Measurements from ENCODE around the gene PLAC9.

The PLAC9 gene

DNA sequence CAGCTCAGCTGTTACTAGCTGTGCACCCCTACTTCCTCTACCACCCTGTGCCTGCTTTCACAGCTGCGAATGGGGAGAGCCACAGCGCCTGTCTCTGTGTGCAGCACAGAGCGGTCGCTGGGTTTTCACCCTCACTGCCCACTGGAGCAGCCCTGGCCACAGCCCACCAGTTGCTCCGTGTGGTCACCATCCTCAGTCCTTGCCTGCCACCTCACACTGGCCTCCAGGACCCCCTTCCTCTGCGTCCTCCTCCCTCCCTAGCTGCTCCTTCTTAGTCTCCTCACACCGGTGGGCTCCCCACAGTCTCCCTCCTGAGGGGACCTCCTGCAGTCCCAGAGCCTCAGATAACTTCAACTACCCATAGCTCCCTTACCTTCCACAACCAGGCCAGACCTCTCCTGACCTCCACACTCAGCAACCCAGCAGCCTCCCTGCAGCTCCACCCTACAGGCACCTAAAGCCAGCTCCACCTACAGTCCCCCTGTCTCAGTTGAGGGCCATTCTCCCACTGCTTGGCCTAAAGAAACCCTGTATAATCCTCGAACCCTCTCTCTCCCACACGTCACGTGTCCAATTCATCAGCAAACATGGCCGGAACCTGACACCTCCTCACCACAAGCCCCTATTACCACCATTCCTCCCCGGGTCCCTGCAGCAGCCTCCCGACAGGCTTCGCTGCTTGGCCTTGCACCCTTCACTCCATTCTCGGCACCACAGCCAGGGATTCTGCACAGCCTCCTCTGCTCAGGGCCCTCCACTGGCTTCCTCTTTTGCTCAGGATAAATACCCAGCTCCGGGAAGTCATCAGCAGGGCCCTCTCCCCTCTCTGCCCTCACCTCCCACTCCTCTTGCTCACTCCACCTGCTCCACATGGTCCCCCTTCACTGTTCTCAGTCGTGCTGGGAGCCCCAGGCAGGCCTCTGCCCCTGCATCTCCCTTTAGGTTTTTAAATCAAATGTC, 28.1 kb downstream of the PLAC9 start:
- DNase-seq (ENCODE audit: low read depth in 3 of 3) = no peak

DNA sequence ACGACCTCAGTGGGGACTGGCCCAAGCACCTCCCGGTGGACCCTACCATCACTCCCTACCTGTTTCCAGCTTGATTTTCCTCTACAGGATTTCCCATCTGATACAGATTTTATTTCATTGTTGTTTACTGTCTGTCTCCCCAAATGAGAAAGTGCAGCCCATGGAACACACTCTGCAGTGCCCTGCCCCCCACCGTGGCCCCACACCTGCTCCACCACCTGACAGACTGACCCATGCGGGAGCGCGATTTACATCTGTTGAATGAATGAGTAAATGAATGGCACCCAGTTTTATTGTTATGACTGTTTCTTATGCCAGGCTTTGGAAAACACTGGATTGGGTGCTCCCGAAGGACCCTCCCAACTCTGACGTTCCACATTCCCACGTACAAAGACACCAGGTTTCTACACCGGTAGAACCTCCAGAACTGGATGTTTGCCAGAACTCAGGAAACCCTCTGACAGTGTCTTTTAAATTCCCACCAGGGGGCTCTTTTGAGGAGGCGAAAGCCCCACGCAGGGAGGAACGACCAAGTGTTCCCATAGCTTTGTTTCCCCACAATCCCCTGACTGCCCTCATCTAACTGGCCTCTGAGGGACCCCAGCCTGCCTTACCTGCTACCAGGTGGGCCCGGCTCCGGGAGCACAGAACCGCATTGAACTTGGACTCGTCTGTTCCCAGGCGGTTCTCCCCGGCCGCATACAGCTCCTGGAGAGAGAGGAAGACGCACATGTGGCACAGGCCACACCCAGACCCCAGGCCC, 29.0 kb downstream of the PLAC9 start:
- DNase-seq (ENCODE audit: low read depth in 3 of 3) = no peak

DNA sequence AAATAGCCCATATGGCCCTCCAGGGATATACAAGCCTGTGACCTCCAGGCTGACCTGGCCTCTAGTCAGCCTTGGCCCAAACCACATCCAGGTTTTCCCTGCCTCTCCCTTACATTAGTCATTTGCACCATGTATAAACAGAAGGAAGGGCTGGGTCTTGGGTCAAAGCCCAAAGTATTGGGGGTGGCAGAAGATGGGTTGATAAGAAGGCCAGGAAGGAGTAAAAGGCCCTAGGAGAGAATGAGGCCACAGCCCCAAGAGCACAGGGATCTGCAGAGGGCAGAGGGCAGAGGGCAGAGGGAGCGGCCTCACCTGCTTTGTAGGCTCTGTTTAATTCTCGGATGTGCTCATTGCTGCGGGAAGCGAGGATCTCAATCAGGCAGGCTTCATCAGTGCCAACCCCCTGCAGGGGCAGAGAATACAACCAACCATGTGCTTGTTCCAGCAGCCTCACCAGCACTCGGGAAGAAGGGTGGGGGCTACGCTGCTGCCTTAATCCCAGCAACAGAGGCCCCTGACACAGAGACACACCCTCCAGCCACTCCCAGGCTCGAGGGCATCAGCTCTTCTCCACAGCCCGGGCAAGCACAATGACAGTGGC, 31.3 kb downstream of the PLAC9 start:
- no peak for DNase-seq (ENCODE audit: low read depth in 3 of 3)

DNA sequence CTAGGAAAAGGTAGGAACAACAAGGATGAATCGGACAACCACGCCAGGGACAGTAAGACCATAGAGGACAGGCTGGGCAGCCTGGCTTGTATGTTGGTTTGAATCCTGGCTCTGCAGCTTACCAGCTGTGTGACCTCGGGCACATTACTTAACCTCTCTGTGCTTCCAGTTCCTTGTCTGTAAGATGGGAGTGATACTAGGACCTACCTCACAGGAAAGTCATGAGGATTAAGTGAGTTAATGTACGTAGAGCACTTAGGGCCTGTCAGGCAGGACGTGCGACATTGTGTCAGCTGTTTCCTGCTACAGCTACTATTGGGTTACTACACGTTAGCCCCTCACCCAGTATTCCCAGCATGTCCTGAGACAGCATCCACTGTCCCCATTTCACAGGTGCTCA, 32.1 kb downstream of the PLAC9 start:
- DNase-seq (ENCODE audit: low read depth in 3 of 3) = no peak

DNA sequence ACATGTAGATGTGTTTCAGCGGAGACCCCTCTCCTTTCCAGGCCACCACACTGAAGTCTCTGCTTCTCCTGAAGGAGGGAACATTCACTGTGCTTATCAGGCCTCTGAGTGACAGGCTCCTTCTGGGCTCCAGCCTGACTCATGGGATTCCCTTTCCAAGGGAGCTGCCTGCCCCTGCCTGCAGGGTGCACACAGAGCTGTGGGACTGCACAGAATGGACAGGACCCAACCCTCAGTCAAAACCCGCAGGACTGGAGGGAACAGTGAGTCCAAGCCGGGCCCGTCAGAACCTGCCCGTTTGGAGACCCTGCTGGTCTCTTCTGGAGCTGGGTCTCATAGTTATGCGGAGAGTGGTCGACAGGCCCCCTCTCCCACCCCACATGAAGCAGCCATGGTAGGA, 32.6 kb downstream of the PLAC9 start:
- no peak for DNase-seq (ENCODE audit: low read depth in 3 of 3)

DNA sequence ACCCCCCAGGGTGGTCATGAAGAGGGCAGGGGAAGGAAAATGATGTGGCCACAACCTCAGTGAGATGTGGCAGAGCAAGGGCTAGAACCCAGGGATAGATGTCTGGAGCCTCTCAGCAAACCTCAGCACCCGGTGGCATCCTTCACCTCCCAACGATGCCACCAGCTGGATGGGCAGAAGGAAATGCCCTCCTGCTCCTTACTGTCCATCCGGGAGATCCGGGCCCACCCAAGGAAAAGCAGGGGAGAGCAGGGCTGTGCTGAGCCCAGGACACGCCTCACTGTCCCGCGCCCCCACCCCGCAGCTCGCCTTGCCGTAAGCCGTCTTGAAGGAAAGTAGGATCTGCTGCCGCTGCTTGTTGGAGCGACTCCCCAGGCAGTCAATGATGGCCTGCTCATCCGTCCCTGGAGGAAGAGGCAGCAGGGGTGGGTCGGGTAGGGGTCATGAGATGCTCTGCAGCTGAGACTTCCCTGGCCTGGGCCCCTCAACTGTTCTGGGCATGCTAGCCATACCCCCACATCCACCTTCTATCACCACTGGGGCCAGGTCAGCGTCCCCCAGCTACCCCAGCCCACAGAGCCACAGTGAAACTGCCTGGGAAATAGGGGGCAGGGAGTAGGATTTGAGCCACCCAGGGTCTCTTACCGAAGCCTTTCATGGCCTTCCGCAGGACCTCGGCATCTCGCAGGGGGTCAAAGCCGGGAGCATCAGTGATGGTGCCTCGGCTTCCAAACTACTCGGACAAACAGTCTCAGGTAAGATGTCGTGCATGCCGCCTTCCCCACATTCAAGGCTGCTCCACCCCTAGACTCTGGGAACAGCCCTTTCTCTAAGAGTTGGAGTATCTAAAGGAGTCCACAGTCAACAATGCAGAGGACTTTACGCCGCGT, 34.3 kb downstream of the PLAC9 start:
- DNase-seq (ENCODE audit: low read depth in 3 of 3) = no peak

DNA sequence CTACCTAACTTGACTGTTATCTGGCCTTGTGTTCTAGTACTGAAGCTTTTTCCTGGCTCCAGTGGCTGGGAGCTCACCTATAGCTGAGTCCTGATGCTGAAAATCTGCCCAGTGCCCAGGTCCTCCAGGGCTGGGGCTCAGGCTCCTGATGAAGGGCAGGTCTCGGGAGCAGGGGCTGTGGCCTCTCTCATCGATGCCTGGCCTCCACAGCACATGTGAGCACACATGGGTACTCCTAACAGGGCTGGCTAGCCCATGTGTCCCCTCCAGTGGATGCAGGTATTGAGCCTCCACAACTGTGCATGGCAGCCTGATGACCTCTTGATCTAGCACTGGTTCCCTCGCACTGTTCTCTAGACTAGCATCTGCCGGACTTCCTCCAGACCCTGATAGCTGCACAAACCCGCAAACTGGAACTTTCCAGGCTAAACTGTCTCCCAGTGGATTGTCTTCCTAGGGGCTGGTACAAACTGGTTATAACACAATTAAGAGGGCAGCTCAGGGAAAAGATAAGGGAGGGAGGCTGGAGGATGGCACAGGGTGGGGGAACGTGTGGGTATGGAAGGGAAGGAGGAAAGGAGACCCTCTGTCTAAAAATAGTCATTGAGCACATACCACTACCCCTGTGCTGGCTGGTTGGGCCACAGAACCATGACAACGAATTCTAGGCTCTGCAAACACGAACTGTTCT, 35.1 kb downstream of the PLAC9 start:
- DNase-seq (ENCODE audit: low read depth in 3 of 3) = no peak

DNA sequence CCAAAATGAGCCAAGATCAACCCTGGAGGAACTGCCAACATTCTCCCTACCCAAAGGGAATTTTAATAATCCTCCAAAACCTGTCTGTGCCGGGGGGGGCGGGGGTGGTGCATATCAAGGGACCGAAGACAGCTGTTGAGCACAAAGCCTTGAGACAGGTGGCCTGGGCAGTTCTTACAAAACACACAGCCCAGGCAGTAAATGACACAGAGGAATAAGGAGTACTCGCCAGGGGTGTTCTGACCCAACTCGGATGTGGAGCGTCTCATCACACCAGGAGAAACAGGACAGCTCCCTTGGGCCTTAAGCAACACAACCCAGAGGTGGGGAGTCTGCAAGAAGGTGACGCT, 35.6 kb downstream of the PLAC9 start:
- no peak for DNase-seq (ENCODE audit: low read depth in 3 of 3)

DNA sequence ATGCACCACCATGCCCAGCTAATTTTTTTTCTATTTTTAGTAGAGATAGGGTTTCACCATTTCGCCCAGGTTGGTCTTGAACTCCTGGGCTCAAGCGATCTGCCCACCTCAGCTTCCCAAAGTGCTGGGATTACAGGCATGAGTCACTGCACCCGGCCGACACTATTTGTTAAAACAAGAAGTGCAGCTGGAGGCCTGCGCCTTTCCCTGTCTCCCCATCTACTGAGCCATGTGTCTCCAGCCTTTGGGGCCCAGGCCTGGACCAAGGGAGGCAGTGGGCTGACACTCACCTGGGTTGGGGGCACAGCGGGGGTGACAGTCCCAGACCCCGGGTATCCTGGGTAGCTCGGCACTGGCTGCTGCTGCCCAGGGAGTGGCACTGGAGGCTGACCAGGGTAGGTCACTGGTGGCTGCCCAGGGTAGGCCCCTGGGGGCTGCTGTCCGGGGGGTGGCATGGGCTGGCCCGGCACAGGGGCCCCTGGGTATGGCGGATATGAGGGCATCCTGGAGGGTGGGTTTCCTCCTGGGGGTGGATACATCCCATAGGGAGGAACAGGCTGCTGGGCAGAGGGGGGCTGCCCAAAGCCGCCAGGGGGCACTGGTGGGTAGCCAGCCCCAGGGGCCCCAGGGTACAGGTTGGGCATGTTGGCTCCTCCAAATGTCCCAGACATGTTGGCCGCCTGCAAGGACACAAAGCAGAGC, 36.3 kb downstream of the PLAC9 start:
- no peak for DNase-seq (ENCODE audit: low read depth in 3 of 3)

DNA sequence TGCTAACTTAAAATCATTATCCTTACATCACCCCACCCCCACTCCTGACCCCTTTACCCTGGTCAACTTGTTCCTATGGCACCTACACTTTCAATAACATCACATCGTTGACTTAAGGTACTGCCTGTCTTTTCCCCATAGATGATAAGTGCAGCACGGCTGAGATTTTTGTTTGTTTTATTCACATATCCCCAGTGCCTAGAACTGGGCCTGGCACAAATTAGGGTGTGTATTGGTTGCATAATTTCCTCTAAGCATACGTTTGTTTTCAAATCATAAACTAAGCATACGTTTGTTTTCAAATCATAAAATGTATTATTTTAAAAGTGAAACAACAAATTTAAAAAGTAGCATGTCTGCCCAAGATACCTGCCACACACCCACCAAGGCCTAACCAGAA, 37.5 kb downstream of the PLAC9 start:
- no peak for DNase-seq (ENCODE audit: low read depth in 3 of 3)

DNA sequence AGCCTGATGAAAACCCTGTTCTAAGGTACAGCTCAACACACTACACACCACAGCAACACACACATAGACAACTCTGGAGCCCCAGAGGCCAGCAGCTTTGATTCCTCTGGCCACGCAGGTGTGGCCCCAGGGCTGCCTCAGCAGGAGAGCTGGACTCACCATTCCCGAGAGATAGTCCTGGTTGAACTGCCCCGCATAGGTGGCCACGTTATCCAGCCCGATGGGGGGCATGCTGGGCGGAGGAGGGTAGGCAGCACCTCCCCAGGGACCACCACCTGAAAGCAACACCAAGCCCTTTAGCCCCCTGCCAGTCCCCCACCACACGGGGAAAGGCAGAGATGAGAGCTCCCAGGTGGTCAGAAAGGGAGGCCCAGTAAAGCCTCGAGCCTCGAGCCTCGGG, 38.1 kb downstream of the PLAC9 start:
- DNase-seq (ENCODE audit: low read depth in 3 of 3) = no peak

DNA sequence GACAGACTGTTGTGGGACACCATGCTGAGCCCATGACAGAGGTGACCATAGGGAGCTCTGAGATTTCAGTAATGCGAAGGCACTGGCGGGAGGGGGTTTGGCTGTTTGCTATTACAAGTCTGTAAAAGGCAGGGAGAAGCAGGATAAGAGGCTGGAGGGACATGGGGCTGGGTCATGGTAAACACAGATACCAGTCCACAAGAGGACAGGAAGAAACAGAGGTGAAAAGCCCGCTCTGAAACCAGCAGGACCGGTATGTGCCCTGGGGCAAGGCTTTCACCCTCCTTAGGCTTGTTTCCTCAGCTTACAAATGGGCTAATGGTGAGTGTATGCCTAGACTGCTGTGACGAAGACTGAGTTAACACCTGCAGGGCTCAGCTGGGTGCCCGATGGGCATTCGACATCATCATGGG, 38.7 kb downstream of the PLAC9 start:
- DNase-seq (ENCODE audit: low read depth in 3 of 3) = no peak

DNA sequence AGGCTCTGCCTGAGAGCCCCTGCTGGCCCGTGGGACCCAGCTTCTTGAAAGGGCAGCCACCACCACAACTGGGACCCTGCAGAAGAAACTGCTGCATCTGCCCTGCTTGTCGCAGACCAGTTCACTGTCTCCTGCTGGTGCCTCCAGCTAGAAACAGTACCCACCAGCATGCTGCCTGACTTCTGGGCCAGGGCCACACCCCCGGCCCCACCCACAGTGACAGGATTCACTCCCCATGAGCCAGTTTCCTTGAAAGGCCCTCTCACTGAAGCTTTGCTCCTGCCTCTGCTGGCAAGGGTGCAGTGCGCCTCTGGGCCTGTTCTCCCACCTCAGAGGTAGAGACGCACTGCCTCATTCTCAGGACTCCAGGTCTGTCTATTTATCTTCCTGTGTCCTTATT, 40.4 kb downstream of the PLAC9 start:
- no peak for DNase-seq (ENCODE audit: low read depth in 3 of 3)

DNA sequence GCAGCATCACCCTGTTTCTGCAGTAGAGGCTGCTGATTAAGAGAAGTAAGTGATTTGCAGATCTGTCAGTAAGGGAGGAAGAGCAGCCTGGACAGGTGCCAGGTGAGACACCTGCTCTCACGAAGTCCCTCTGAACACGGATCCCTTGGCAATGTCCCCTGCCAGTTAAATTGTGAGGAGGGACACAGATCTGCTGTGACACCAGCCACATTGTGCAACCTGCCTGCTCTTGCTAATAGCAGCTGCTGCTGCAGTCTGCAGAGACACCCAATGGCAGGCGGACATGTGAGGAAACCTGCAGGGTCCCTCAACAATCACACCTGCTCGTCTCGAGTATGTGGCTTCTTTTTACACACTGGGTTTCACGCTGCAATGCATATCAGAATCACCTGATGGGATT, 40.9 kb downstream of the PLAC9 start:
- DNase-seq (ENCODE audit: low read depth in 3 of 3) = no peak

DNA sequence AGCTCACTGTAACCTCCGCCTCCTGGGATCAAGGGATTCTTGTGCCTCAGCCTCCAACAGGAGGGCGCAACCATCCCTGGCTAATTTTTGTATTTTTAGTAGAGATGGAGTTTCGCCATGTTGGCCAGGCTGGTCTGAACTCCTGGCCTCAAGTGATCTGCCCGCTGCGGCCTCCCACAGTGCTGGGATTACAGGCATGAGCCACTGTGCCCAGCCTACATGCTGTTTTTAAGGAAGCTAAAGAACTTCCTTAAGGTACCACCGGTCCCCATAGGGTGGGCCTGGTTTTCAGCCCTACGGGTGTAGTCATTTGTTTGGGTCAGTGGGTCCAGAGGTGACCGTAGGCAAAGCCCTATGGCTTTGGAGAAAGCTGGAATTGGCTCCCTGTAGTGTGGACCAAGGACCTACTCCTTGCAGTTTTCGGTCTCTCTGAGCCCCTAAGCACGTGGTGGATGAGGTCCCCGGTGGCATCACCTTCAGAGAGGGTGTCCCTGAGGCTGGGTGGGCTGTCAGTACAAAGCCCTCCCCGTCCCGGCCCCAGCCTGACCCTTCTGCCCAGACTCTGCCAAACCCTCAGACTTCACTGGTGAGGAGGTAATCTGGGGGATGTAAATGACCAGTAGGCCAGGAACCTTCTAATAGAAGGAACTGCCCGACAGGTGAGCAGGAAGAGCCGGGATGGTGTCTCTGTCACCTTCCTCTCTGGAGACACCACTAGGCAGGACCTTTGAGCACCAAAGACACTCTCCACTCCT, 42.3 kb downstream of the PLAC9 start:
- DNase-seq (ENCODE audit: low read depth in 3 of 3) = no peak

DNA sequence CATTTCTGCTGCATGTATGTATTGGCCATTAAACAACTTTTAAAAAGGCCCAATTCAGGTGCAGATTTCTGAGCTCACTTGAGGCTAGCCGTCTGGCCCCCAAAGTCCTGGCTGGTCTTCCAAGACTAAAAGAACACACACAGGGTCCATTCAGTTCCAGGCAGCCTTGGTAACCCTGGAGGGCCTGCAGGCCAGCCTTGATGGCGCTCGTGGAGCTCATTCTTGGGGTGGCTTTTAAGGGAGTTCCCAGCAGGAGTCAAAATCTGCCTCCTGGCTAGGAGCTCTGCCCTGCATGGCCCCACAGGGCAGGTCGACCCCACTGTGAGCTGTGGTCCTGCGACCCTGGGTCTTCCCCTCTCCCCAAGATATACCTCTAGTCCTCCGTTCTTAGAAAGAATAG, 44.0 kb downstream of the PLAC9 start:
- no peak for DNase-seq (ENCODE audit: low read depth in 3 of 3)

DNA sequence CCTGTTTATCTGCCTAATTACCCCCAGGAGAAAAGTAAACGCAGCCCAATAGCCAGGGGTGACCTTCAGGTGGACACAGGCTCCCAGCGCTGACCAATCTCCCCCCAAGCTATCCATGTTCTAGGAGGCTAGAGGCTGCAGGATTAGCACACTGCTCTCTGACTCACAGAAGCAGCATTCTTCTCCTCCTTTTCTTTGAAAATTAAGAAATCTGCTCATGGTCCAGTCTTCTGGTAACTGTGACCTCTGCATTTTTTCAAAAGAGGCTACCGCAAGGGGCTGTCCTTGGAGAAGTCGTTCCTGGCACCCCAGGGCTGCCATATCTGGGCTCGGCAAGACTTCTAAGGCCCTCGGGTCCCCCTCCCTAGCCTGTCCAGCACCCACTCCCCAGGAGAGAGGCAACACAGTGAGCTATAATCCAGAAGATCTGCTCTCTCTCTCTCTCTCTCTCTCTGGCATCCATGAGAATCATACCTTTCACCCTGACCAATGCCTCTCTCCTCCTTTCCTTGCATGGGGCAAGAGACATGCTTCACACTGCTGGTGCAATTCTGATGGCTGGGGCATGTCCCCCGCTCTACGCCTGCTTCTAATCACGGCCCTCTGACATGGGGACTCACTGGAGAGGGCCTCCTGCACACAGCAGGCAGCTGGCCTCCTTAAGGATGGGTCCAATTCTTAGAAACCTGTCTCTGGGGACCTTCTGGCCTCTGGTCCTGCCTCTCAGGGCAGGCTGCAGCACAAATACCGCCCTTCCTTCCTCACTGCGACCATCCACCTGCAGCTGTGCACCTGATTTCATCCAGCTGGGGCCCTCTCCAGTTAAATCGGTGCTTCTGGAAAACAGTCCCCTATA, 45.5 kb downstream of the PLAC9 start:
- no peak for DNase-seq (ENCODE audit: low read depth in 3 of 3)

DNA sequence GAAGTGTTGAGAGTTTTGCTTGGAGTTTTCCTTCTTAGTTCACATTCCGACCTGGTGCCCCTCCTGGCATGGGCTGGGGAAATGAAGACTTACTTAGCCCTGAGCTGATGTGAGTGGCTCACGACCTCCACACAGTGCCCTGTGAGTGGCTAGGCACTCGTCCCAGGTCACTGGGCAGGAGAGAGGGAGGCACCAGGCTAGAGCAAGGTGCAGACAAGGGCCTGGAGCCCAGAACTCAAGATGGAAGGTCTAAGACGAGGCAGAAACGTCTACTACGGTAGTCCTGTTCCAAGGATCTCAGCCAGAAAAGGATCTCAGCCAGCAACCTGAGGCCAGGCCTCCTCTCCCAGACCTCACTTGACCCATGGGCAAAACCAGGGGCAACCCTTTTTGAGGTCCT, 50.5 kb downstream of the PLAC9 start:
- no peak for DNase-seq (ENCODE audit: low read depth in 3 of 3)

DNA sequence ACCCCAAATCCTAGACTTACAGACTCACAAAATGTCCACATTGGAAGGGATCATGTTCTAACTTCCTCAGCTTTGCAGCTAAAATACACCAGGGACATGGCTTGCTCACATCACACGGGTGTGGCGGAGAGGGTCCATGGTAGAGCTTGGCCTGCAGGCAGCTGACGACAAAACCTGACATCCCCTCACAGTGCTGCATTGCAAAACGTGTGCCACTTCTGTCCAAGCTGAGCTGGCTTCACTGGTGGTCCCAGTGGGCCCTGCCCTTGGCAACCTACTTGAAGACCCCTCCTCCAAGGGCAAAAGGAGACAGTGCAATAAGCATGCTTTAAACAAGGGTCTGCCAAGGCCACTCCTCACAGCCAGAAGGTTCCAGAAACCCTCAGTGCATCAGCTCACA, 50.9 kb downstream of the PLAC9 start:
- DNase-seq (ENCODE audit: low read depth in 3 of 3) = no peak
